Peyer's patch (tissue), 4 donors: ENCODE results near the gene XRCC1.

Source experiments
- CTCF ChIP-seq, 6 experiments: fragments of 450-650 bp in 4 of 6; fragments of 200-600 bp in 2 of 6; sonication (generic) in 1 of 6; IDR thresholded peaks; one replicate each; pipeline ENCODE4 v1.5.1; 2017 to 2019; ENCODE audit warnings: antibody characterized with exemption in 6 of 6, mild to moderate bottlenecking in 3 of 6, moderate library complexity in 1 of 6
- POLR2A ChIP-seq, 2 donors: fragments of 450-650 bp; IDR thresholded peaks; one replicate each; pipeline ENCODE4 v1.5.1; 2017; ENCODE audit warnings: antibody characterized with exemption in 2 of 2, mild to moderate bottlenecking in 2 of 2, moderate library complexity in 2 of 2

- no peak for TF ChIP-seq CTCF (IDR thresholded peaks at IDR 0.05)
- TF ChIP-seq POLR2A (IDR thresholded peaks at IDR 0.05) = no peak
Observed at GRCh38 chr19:43569657-43570056, 5.7 kb downstream of the XRCC1 start.
